Endothelial cell of umbilical vein (primary cell): Measurements from ENCODE around the gene AATF.

Source experiments
- CTCF ChIP-seq, 2 donors: IDR thresholded peaks; 1 replicate in 1 of 2; 2 replicates in 1 of 2; pipeline ENCODE4 v1.5.1; 2011; ENCODE audit warnings: low read length in 2 of 2, mild to moderate bottlenecking in 2 of 2, moderate library complexity in 2 of 2, control low read depth in 1 of 2, inconsistent platforms in 1 of 2, low read depth in 1 of 2; ENCODE audit not compliant: insufficient read depth in 1 of 2; ENCODE audit errors: extremely low read depth in 1 of 2
- EZH2 ChIP-seq: IDR thresholded peaks from 2 replicates; pipeline ENCODE4 v1.6.1; 2012; ENCODE audit warnings: borderline replicate concordance, low read depth, mild to moderate bottlenecking, moderate library complexity, low read length, inconsistent platforms; ENCODE audit not compliant: severe bottlenecking
- JUN ChIP-seq: IDR thresholded peaks from 2 replicates; pipeline ENCODE4 v1.6.1; 2011; ENCODE audit warnings: borderline replicate concordance, low read depth; ENCODE audit not compliant: insufficient read length, insufficient read depth
- MAX ChIP-seq: IDR thresholded peaks from 2 replicates; pipeline ENCODE4 v1.6.1; 2011; ENCODE audit not compliant: insufficient read depth, insufficient read length
- POLR2A ChIP-seq: IDR thresholded peaks from 2 replicates; pipeline ENCODE4 v1.6.1; 2012; ENCODE audit warnings: low read depth, mild to moderate bottlenecking, control low read depth, low read length

- no peak for TF ChIP-seq JUN
- TF ChIP-seq CTCF (IDR thresholded peaks at IDR 0.05; ENCODE audit: extremely low read depth in 1 of 2, insufficient read depth in 1 of 2, low read depth in 1 of 2, low read length in 2 of 2): no peak
- no peak for TF ChIP-seq POLR2A
- no peak for TF ChIP-seq MAX
- TF ChIP-seq EZH2: no peak
These were observed 150.3 kb downstream of the AATF start for GRCh38 chr17:37098910-37099664.
